HL-60/S4 (cell line): ENCODE data around the gene FLOT1.

ENCODE experiments used
- in situ Hi-C: fragments of 300-500 bp; cut with MboI; formaldehyde crosslinking; loops from 2 replicates; pipeline ENCODE4 v1.14.3; 2022; ENCODE audit warnings: low sequenced_read_pairs

Gene FLOT1

DNA sequence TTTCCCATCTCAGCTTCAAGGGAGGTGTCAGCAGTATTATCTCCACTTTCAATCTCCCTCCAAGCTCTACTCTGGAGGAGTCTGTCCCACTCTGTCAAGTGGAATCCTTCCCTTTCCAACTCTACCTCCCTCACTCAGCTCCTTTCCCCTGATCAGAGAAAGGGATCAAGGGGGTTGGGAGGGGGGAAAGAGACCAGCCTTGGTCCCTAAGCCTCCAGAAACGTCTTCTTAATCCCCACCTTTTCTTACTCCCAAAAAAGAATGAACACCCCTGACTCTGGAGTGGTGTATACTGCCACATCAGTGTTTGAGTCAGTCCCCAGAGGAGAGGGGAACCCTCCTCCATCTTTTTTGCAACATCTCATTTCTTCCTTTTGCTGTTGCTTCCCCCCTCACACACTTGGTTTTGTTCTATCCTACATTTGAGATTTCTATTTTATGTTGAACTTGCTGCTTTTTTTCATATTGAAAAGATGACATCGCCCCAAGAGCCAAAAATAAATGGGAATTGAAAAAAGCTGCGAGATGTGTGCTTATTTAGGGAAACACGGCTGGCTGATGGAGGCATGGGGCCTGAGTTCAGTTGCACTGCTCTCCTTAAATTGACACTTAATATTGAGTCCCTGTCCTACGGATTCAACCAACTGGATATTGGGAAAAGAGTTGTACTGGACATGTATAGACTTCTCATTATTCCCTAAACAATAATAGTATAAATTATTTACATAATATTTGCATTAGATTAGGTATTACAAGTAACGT is 17.4 kb downstream of the FLOT1 start:
- in situ Hi-C loops, result loop anchor here (10.0 kb wide), 1 partner anchor 180 kb away; no protein-coding TSS in a partner anchor

DNA sequence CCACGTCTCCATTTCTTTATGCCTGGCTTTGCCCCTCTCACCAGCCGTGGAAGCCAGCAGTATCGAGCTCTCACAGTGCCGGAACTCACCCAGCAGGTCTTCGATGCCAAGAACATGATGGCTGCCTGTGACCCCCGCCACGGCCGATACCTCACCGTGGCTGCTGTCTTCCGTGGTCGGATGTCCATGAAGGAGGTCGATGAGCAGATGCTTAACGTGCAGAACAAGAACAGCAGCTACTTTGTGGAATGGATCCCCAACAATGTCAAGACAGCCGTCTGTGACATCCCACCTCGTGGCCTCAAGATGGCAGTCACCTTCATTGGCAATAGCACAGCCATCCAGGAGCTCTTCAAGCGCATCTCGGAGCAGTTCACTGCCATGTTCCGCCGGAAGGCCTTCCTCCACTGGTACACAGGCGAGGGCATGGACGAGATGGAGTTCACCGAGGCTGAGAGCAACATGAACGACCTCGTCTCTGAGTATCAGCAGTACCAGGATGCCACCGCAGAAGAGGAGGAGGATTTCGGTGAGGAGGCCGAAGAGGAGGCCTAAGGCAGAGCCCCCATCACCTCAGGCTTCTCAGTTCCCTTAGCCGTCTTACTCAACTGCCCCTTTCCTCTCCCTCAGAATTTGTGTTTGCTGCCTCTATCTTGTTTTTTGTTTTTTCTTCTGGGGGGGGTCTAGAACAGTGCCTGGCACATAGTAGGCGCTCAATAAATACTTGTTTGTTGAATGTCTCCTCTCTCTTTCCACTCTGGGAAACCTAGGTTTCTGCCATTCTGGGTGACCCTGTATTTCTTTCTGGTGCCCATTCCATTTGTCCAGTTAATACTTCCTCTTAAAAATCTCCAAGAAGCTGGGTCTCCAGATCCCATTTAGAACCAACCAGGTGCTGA is 18.4 kb downstream of the FLOT1 start:
- in situ Hi-C loops, result loop anchor here (10.0 kb wide), 1 partner anchor 179 kb away; no protein-coding TSS in a partner anchor

DNA sequence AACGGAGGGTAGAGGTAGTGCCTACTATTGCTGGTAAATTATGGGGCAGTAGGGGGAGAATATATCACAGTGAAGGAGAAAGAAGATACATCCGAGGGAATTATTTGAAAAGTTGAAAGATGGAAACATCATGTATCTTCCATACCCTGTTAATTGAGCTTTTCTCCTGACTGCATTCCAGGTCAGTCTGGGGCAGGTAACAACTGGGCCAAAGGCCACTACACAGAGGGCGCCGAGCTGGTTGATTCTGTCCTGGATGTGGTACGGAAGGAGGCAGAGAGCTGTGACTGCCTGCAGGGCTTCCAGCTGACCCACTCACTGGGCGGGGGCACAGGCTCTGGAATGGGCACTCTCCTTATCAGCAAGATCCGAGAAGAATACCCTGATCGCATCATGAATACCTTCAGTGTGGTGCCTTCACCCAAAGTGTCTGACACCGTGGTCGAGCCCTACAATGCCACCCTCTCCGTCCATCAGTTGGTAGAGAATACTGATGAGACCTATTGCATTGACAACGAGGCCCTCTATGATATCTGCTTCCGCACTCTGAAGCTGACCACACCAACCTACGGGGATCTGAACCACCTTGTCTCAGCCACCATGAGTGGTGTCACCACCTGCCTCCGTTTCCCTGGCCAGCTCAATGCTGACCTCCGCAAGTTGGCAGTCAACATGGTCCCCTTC is 19.2 kb downstream of the FLOT1 start:
- in situ Hi-C loops, result loop anchor here (10.0 kb wide), 1 partner anchor 178 kb away; no protein-coding TSS in a partner anchor

DNA sequence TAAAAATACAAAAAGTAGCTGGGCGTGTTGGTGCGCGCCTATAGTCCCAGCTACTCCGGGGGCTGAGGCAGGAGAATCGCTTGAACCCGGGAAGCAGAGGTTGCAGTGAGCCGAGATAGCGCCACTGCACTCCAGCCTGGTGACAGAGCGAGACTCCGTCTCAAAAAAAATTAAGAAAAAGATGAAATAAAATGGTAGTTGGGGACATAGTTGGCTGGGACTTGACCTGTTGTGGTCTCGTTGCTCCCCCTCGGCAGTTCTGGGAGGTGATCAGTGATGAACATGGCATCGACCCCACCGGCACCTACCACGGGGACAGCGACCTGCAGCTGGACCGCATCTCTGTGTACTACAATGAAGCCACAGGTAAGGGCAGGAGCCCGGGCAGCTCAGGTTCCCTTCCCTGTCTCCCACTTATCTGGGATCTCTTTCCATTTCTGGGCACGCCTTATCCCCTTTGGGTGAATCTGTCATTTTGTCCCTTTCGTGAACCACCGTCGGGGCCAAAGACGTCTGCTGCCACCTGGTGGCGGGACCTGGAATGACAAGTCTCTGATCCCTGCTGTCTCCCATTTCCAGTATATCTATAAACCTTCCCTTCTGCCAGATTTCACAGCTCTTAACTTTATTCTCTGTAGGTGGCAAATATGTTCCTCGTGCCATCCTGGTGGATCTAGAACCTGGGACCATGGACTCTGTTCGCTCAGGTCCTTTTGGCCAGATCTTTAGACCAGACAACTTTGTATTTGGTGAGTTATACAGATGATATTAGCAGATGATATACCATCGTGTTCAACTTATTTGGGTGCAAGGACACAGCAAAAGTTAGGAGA is 20.0 kb downstream of the FLOT1 start:
- in situ Hi-C loops, result loop anchor here (10.0 kb wide), 1 partner anchor 178 kb away; no protein-coding TSS in a partner anchor

DNA sequence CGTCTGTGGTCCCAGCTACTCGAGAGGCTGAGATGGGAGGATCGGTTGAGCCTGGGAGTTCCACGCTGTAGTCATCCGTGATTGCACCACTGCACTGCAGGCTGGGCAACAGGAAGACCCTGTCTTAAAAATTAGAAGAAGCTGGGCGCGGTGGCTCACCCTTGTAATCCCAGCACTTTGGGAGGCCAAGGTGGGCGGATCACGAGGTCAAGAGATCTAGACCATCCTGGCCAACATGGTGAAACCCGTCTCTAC is 20.5 kb downstream of the FLOT1 start:
- in situ Hi-C loops, result loop anchor here (10.0 kb wide), 1 partner anchor 177 kb away; no protein-coding TSS in a partner anchor

DNA sequence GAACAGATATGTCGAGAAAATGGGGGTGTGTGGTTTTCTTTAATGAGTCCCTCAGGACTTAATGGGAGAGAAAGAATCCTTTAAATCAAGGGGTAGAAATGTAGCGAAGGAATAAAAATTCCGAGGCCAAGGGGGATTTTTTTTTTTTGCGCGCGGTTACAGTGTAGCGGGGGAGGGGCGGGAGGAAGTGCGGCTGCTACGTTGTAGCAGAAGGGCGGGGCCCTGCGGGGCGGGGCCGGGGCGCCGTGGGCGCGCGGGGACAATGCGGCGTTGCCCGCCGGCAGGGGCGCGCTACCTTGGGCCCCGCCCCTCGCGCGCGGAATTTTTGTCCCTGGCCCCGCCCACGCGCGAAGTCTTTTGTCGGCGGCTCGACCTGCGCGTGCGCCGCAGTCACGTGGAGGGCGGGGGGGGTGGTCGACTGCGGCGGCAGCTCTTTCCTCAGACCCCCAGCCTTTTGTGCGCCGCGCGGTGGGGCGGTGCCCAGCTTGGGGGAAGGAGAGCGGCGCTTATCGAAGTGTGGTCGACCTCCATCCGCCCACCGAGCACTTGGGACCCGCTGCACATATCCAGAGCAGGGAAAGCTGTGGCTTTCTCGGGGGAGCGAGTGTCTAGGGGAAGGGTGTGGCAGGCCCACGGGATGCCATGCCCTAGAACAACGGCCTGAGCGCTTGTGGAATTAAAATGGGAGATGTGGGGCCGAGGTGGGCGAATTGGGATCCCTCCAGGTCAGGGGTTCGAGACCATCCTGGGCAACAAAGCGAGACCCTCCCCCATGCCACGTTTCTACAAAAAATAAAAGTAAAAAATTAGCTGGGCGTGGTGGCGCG is 21.1 kb downstream of the FLOT1 start:
- in situ Hi-C loops, result loop anchor here (10.0 kb wide), 1 partner anchor 177 kb away; no protein-coding TSS in a partner anchor

DNA sequence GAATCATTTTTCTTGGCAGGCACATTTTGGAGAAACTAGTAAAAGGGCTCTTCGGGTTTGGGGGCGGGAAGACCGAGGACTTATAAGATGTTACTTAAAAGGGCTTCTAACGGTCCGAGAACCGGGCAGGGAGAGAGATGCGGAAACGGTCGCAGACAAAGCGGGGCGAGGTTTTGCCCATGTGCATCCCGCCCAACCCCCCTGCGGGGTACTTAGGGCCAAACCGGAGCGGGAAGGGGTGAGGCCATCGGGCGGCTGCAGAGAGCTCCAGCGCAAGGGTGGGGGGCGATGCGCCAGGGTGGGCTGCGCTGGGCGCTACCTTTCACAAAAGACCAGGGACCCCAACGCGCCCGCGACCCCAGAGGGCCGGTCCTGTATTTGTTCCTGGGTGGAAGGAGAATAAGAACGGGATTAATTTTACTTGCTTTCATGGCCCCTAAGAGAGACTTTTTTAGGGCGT is 21.7 kb downstream of the FLOT1 start:
- in situ Hi-C loops, result loop anchor here (10.0 kb wide), 1 partner anchor 176 kb away; no protein-coding TSS in a partner anchor

DNA sequence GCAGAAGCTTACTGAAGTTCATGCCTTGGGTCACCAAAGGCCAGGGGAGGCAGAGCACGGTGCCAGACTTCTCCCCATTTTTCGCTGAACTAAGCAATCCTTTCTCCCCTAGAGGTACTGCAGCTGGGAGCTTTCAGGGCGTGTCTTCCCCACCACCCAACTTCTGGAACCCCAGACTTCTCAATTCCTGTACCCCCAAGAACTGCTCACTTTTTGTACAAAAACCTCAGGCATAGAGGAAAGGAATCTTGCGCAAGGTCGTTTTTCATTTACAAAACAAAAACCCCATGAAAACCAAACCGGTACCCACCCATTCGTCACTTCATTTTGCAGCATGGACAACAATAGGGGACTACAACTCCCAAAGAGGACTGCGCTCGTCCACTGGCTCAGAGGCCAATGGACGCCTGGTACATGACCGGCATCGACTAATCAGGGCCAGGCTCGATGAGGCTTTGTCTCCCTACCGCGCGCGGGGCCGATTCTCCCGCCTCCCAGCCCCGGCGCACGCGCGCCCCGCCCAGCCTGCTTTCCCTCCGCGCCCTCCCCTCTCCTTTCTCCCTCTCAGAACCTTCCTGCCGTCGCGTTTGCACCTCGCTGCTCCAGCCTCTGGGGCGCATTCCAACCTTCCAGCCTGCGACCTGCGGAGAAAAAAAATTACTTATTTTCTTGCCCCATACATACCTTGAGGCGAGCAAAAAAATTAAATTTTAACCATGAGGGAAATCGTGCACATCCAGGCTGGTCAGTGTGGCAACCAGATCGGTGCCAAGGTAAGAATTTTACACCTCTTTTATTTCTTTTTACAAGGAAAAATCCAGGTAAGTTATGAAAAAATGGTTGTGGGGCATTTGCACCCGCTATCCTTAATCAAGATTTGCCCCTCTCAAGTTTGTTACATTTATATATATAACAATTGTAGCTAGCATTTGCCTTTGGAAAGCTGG is 22.4 kb downstream of the FLOT1 start, which contains the start of gene TUBB:
Gene TUBB (plus strand): TSS at position 562 of the 947 bp plus-strand sequence. CDS start 155 bp downstream, at position 717.
- in situ Hi-C loops, result loop anchor here (5.0 to 10.0 kb wide), 2 partner anchors 38 to 175 kb away; no protein-coding TSS in a partner anchor

DNA sequence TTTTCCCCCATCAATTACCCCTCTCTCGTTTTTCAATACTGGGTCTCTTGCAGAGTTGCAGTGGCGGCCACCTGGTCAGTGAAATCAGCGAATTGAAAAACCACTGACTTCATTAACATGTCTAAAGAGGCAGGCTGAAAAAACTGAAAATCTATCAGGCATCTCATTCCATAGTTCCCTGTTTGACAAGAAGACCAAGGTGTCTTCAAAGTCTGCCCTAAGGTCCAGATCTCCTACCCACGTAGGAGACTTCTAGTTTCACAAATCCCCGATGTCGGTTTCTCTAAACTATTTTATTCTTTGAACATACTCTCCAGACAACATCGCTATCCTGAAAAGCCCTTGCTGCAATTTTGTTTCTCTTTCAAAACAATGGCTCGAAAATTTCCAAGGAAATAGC is 23.1 kb downstream of the FLOT1 start:
- in situ Hi-C loops, result loop anchor here (5.0 kb wide), 1 partner anchor 37 kb away; no protein-coding TSS in a partner anchor

DNA sequence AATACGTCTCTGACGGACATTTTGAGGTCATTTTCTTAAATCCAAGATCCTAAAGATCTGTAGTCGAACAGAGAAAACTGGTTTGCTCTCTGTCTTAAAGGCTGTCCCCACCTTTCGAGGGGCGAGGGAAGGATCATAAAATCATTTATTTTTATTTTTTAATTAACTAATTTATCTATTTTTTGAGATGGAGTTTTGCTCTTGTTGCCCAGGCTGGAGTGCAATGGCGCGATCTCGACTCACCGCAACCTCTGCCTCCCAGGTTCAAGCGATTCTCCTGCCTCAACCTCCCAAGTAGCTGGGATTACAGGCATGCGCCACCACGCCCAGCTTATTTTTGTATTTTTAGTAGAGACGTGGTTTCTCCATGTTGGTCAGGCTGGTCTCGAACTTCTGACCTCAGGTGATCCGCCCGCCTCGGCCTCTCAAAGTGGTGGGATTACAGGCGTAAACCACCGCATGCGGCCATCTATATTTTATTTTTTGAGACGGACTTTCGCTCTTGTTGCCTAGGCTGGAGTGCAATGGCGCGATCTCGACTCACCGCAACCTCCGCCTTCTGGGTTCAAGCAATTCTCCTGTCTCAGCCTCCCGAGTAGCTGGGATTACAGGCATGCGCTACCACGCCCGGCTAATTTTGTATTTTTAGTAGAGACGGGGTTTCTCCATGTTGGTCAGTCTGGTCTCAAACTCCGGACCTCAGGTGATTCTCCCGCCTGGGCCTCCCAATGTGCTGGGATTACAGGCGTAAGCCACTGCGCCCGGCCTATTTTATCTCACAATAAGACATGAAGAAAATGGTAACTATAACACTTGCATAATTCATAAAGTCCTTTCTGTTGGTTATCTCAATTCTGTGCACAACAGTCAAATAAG is 24.4 kb downstream of the FLOT1 start:
- in situ Hi-C loops, result loop anchor here (5.0 kb wide), 1 partner anchor 36 kb away; no protein-coding TSS in a partner anchor

DNA sequence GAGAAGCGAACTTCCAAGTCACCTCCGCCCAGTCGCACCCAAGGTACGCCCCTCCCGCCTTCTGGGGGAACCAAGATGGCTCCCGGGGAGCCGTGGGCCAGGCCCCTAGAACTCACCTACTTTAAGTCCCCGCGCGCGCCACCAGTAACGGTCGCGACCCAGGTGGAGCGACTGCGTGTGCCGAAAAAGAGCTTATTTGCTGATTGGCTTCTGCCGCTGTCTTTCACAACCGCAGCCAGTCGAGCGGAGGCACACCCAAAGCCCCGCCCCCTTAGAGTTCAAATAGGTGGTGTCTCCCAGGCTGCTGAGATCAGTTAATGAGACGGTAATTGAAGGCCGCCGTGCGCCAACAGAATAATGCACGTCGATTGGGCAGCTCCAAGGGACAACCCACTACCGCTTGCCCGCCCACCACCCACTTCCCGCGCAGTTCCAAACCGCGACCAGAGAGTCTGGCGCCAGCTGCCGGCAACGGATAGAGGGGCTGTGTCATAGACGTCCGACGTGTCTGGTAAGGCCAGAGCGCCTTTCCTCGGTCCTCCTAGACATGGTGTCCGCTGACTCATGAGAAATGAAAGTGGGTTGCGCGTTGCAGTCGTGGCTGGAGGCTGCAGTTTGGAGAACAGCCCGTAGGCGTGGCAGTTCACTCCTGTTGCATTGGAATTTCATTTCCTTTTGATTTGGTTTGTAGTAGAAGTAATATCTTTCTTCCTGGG is 25.2 kb downstream of the FLOT1 start, which contains the start of gene MDC1:
Gene MDC1 (minus strand): TSS at position 153 of the 716 bp plus-strand sequence. CDS start 2,106 bp downstream, outside the sequence.
- in situ Hi-C loops, result loop anchor here (5.0 kb wide), 1 partner anchor 35 kb away; no protein-coding TSS in a partner anchor

DNA sequence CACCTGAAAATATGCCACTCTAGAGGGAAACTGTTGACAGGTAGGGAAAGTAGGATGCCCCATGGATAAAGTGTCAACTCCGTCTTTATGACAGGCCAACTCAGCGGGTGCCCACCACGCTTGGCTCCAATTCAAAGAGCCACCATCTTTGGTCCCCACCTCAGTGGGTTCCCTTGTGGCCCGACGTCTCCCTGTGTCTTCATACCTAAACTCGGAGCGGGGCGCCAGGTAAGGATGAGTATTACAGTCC is 25.7 kb downstream of the FLOT1 start:
- in situ Hi-C loops, result loop anchor here (5.0 kb wide), 1 partner anchor 35 kb away; no protein-coding TSS in a partner anchor

DNA sequence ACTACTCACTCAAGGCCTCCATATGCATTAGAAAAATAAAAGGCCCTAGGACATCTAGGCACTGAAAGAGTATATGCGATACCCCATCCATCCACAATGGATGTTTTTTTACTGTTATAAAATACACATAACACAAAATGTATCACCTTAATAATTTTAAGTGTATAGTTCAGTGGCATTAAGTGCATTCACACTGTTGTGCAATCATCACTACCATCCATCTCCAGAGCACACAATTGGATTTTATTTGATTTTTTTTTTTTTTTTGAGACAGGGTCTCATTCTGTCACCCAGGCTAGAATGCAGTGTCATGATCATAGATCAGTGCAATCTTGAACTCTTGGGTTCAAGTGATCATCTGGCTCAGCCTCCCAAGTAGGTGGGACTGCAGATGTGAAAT is 28.2 kb downstream of the FLOT1 start:
- in situ Hi-C loops, result no loop called here

DNA sequence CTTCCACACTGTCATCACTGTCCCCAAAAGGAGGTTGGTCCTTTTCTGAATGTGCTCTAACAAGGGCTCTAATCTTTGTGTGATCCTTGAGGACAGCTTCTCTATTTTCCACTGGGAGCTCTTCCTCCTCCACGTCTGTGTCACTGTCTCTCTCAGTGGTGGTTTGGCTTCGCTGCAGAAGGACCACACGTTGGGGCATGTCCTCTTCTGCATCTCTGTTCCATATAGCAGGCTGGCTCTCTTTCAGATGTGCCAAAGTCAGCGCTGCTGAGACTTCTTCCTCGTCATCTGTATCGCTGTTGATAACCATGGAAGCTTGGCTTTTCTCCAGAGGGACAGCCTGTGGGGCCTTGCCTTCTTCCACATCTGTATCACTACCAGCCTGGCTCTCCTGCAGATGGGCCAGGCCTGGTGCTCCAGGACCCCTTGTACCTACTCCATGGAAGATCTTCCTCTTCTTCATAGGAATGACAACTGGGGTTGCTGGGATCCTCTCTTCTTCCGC is 30.0 kb downstream of the FLOT1 start:
- in situ Hi-C loops, result no loop called here

DNA sequence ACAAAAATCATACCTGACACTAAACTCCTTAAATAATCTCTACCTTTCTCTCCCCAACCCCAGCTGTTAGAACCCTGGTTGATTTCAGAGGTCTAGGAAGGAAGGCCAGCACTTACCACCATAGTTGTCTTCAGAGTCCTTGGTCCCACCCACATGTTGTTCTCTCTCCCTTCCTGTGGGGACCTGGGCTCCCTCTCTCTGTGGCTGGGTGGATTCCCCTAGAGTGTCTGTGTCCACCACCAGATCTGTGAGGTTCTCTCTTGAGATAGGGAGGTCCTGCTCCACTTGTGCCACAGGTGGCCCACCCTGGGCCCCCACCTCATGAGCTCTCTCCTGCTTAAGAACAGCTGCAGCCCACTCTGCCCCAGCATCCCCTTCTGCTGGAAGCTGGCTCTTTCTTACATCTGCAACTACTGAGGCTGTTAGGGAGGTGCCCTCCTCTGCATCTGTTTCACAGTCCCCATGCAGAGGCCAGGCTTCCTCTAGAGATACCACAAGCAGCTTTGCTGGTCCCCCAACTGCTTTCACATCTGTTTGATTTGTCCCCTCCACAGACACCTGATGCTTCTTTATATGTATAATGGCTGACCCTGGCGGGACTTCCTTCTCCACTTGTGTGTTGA is 30.6 kb downstream of the FLOT1 start:
- in situ Hi-C loops, result no loop called here
